Urinary bladder (tissue), 4 donors: ENCODE measurements around the gene CCDC182. TPM values are rescaled to one million over a fixed set of nuclear protein-coding genes. Genes with fewer than 3 reads are reported as not detected.

Experiments used
- DNase-seq: peaks from one replicate; pipeline ENCODE4 v3.0.0-alpha.2; 2015; ENCODE audit errors: extremely low spot score
- H3K27ac ChIP-seq: one replicate; pipeline ENCODE4 v1.5.1; 2013; ENCODE audit warnings: low read depth, mild to moderate bottlenecking, moderate library complexity
- H3K36me3 ChIP-seq: one replicate; pipeline ENCODE4 v1.6.1; 2013; ENCODE audit warnings: mild to moderate bottlenecking, moderate library complexity; ENCODE audit not compliant: insufficient read depth
- H3K4me1 ChIP-seq: one replicate; pipeline ENCODE4 v1.6.1; 2013; ENCODE audit warnings: mild to moderate bottlenecking, moderate library complexity; ENCODE audit not compliant: insufficient read depth
- H3K4me3 ChIP-seq: one replicate; pipeline ENCODE4 v1.5.1; 2013; ENCODE audit warnings: low read depth, low read length
- WGBS: extraction: QIAGEN DNeasy Blood & Tissue Kit; methylation state at CpG from one replicate; pipeline ENCODE4 v1.1.7; 2013; 5-methylcytosine and 5-hydroxymethylcytosine counted together
- polyA plus RNA-seq: library from polyadenylated mRNA; stranded (reverse); fragments of 200-250 nt; gene quantifications from one replicate; pipeline ENCODE4 v1.2.3, GENCODE V29; 2013
- total RNA-seq: library from RNA; depleted of rRNA; stranded (reverse); fragments of >200 nt; gene quantifications from one replicate; pipeline ENCODE4 v1.2.3, GENCODE V29; 2014
- donor health status: healthy with polysubstance abuse.
- donor health status: healthy.

Gene CCDC182
- total RNA-seq: not detected
- not detected for polyA plus RNA-seq

- 67% methylated on average over 4 of the region's 4 CpGs for WGBS
These were observed at the start of gene CCDC182 for GRCh38 chr17:57745242-57745641. Gene CCDC182 (minus strand): TSS chr17:57745299. CDS start chr17:57745272, 27 bp downstream.

GRCh38 chr17:57794841-57795240 lies 49.7 kb upstream of the CCDC182 start:
- no peak for DNase-seq
- Histone ChIP-seq H3K4me3 (no peak overlapping the region), H3K36me3 (no peaks in the 10 kb centered on the region), H3K27ac (no peak overlapping the region), H3K4me1 (no peaks in the 10 kb centered on the region)
- 57% methylated on average over 2 of the region's 2 CpGs for WGBS

More at GRCh38 chr17:57745242-57745641, at the start of gene CCDC182:
- Histone ChIP-seq H3K4me1 (no peaks in the 10 kb centered on the region), H3K36me3 (no peaks in the 10 kb centered on the region), H3K4me3 (no peak within 1 kb of the TSS), H3K27ac (no peak within 1 kb of the TSS)
- DNase-seq: no peak

- Histone ChIP-seq H3K36me3 (no peaks in the 10 kb centered on the region), H3K4me3 (no peak overlapping the region), H3K27ac (no peak overlapping the region), H3K4me1 (no peaks in the 10 kb centered on the region)
- WGBS: 53% methylated on average over 4 of the region's 4 CpGs
- no peak for DNase-seq
These were observed 43.6 kb upstream of the CCDC182 start for GRCh38 chr17:57788725-57789124.

GRCh38 chr17:57785022-57785421 lies 39.9 kb upstream of the CCDC182 start:
- DNase-seq: peak; percentile 25
- H3K27ac ChIP-seq: no peak overlapping the region
- H3K4me3 ChIP-seq: no peak overlapping the region
- no peaks in the 10 kb centered on the region for H3K4me1 ChIP-seq
- H3K36me3 ChIP-seq: no peaks in the 10 kb centered on the region
- 51% methylated on average over 7 of the region's 7 CpGs for WGBS

- no peak for DNase-seq
- Histone ChIP-seq H3K36me3 (no peaks in the 10 kb centered on the region), H3K4me1 (no peaks in the 10 kb centered on the region), H3K4me3 (no peak overlapping the region), H3K27ac (no peak overlapping the region)
- WGBS: 68% methylated on average over 15 of the region's 15 CpGs
These were observed 39.3 kb upstream of the CCDC182 start for GRCh38 chr17:57784226-57784895.

- Histone ChIP-seq H3K36me3 (no peaks in the 10 kb centered on the region), H3K4me1 (no peaks in the 10 kb centered on the region), H3K4me3 (peak overlapping the region; percentile 11), H3K27ac (no peak overlapping the region)
- 9% methylated on average over 25 of the region's 25 CpGs for WGBS
- no peak for DNase-seq
These were observed 38.2 kb upstream of the CCDC182 start for GRCh38 chr17:57783338-57783742.

- 56% methylated on average over 20 of the region's 20 CpGs for WGBS
- Histone ChIP-seq H3K4me3 (peak overlapping the region; percentile 11), H3K27ac (no peak overlapping the region), H3K4me1 (no peaks in the 10 kb centered on the region), H3K36me3 (no peaks in the 10 kb centered on the region)
- DNase-seq: no peak
These were observed 37.7 kb upstream of the CCDC182 start for GRCh38 chr17:57782647-57783337.

- H3K4me3 ChIP-seq: no peak overlapping the region
- no peak for DNase-seq
- no peak overlapping the region for H3K27ac ChIP-seq
- 43% methylated on average over 6 of the region's 6 CpGs for whole genome bisulfite sequencing
- no peaks in the 10 kb centered on the region for H3K4me1 ChIP-seq
- no peaks in the 10 kb centered on the region for H3K36me3 ChIP-seq
These were observed 37.0 kb upstream of the CCDC182 start for GRCh38 chr17:57782062-57782490.

- no peak overlapping the region for H3K4me3 ChIP-seq
- DNase-seq: no peak
- WGBS: 45% methylated on average over 11 of the region's 11 CpGs
- H3K4me1 ChIP-seq: no peaks in the 10 kb centered on the region
- no peaks in the 10 kb centered on the region for H3K36me3 ChIP-seq
- H3K27ac ChIP-seq: no peak overlapping the region
These were observed 36.4 kb upstream of the CCDC182 start for GRCh38 chr17:57781386-57782061.

- Histone ChIP-seq H3K27ac (no peak overlapping the region), H3K36me3 (no peaks in the 10 kb centered on the region), H3K4me3 (no peak overlapping the region), H3K4me1 (no peaks in the 10 kb centered on the region)
- DNase-seq: no peak
- 83% methylated on average over 2 of the region's 2 CpGs for WGBS
These were observed 34.6 kb upstream of the CCDC182 start for GRCh38 chr17:57779706-57780105.

GRCh38 chr17:57778306-57778705 lies 33.2 kb upstream of the CCDC182 start:
- DNase-seq: no peak
- Histone ChIP-seq H3K36me3 (no peaks in the 10 kb centered on the region), H3K27ac (no peak overlapping the region), H3K4me1 (no peaks in the 10 kb centered on the region), H3K4me3 (no peak overlapping the region)
- 63% methylated on average over 6 of the region's 6 CpGs for WGBS

- no peak for DNase-seq
These were observed 31.3 kb upstream of the CCDC182 start for GRCh38 chr17:57776366-57776765.

GRCh38 chr17:57774872-57775271 lies 29.8 kb upstream of the CCDC182 start:
- no peak overlapping the region for H3K27ac ChIP-seq
- DNase-seq: no peak
- no peak overlapping the region for H3K4me3 ChIP-seq
- H3K4me1 ChIP-seq: no peaks in the 10 kb centered on the region
- 94% methylated on average over 4 of the region's 4 CpGs for WGBS
- H3K36me3 ChIP-seq: no peaks in the 10 kb centered on the region

More at GRCh38 chr17:57776366-57776765, 31.3 kb upstream of the CCDC182 start:
- Histone ChIP-seq H3K4me1 (no peaks in the 10 kb centered on the region), H3K36me3 (no peaks in the 10 kb centered on the region), H3K27ac (no peak overlapping the region), H3K4me3 (no peak overlapping the region)
- WGBS: 93% methylated on average over 12 of the region's 12 CpGs

GRCh38 chr17:57773557-57773956 lies 28.5 kb upstream of the CCDC182 start:
- WGBS: 74% methylated on average over 4 of the region's 4 CpGs
- DNase-seq: no peak
- no peaks in the 10 kb centered on the region for H3K36me3 ChIP-seq
- no peak overlapping the region for H3K27ac ChIP-seq
- H3K4me3 ChIP-seq: no peak overlapping the region
- H3K4me1 ChIP-seq: no peaks in the 10 kb centered on the region
